NCI-H345 (cell line): ENCODE results near the gene ARL2BP.

Experiments
- DNase-seq: peaks from one replicate; lab custom pipeline; 2025; lab: John Stamatoyannopoulos, UW

ARL2BP gene

GRCh38 chr16:57235128-57236021 lies 9.7 kb upstream of the ARL2BP start:
- DNase-seq, result peak; percentile 81

DNA sequence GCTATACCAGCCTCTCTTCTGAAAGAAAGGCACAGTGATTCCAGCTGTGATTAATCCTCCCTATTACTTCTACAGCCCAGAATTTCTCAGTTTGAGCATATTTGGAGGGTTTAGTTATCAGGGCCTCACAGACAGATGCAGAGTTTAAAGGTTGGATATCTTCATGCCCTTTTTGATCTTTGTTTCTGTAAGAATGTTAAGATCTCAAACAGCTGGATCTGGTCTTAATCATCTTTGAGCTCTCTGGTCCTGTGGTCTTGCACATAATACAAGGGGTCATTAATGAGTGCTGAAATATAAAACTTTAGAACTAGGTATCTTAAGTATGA lies 9.1 kb upstream of the ARL2BP start:
- DNase-seq, result no peak

DNA sequence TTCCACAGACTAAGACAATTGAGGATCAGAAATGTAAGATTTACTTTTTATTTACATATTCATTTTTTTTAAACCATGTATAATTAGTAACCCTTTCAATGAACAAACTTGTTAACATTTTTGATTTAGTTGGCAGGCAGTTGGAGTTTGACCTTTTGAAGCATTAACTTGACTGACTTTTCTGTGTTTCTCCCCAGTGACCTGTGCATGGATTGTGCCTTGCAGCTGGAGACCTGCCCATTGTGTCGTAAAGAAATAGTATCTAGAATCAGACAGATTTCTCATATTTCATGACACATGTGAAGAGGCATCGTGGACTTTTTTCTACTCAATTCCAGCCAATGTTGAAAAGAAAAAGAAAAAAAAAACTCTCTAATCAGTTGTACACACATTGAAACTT lies 6.4 kb upstream of the ARL2BP start:
- no peak for DNase-seq

GRCh38 chr16:57239107-57239506 lies 6.0 kb upstream of the ARL2BP start:
- no peak for DNase-seq

- no peak for DNase-seq
Measured at GRCh38 chr16:57240851-57241250, 4.2 kb upstream of the ARL2BP start.

- DNase-seq, result no peak
Measured at GRCh38 chr16:57242650-57243049, 2.4 kb upstream of the ARL2BP start.

- DNase-seq, result no peak
Measured at GRCh38 chr16:57244463-57244766, 644 bp upstream of the ARL2BP start.

- peak; percentile 19 for DNase-seq
Measured at GRCh38 chr16:57245472-57246113, 534 bp downstream of the ARL2BP start.

- no peak for DNase-seq
Measured at GRCh38 chr16:57251352-57251751, 6.3 kb downstream of the ARL2BP start.

DNA sequence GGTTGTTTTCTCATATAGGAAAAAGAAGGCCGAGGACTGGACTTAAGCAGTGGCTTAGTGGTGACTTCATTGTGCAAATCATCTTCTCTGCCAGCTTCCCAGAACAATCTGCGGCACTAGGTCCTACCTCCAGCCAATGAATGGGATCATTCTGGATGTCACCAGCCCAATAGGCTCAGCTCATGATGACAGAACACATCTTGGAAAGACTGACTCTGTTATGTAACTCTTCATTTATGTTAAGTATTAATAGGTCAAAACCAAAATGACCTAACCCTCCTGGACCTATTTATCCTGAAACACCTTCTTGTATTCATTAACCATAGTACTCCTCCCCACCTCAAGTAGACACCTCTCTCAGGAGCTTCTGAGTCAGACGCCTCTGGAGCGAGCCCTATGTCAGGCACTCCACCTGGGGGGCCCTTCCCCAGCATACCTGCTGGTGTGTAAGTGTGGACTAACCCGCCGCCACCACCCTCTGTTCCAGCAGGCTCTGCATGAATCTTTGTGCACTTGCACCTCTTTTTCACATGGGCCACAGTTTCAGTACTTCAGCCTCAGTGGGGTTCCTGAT lies 7.2 kb downstream of the ARL2BP start:
- no peak for DNase-seq

- no peak for DNase-seq
Measured at GRCh38 chr16:57253466-57253865, 8.4 kb downstream of the ARL2BP start.

DNA sequence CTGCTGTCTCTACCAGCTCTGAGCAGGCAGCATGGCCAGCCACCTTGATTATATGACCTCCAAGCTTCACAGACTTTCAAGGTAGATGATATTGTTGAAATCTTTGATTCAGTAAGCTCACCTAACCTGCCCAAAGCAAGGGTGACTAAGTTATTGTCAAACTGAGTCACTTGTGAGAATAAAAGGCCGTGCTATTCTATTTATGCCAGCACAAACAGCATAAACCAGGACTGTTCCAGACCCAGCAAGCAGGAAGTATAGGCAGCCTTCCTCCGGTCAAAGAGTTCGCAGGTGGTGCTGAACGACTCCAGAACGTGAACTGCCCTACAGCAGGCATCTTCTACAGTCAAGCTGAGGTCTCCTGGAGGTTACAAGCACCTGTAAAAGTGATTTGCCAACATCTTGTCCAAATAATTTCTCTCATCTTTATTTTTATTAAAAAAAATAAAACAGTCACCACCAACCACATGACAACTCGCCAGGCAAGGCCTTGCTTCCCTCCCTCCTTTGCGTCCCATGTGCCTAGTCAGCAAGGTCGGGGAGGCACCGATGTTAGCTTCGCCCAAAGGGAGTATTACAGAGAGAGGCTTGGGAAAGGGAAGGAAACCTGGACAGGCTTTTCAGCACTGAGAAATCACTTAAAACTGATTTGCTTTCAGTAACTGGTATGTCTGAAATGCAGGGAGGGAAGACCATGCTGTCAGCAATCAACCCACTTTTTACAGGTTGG lies 10.8 kb downstream of the ARL2BP start:
- DNase-seq, result no peak

- DNase-seq, result no peak
Measured at GRCh38 chr16:57256601-57257395, 11.7 kb downstream of the ARL2BP start.

DNA sequence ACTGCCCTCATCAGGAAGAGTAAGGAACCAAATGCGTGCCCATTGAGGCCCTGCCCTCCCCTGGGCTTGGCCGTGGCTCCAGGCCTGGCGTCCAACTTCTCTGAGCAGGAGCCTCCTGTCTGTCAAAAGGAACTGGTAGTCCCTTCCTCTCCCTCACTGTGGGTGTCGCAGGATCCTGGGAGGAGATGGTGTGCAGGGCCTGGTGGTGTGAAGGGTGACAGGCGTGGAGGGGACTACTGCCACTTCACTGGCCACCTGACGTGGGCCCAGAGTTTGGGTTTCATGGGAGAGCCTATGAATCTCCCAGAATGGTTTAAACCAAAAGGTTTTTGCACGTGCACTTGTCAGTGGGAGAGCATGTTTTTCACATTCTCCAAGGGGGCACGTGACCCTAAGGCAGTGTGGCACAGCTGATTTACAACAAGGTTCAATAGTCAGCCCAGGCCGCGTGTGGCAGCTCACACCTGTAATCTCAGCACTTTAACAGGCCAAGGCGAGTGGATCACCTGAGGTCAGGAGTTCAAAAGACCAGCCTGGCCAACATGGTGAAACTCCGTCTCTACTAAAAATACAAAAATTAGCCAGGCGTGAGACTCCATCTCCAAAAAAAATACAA lies 12.5 kb downstream of the ARL2BP start:
- DNase-seq, result no peak

DNA sequence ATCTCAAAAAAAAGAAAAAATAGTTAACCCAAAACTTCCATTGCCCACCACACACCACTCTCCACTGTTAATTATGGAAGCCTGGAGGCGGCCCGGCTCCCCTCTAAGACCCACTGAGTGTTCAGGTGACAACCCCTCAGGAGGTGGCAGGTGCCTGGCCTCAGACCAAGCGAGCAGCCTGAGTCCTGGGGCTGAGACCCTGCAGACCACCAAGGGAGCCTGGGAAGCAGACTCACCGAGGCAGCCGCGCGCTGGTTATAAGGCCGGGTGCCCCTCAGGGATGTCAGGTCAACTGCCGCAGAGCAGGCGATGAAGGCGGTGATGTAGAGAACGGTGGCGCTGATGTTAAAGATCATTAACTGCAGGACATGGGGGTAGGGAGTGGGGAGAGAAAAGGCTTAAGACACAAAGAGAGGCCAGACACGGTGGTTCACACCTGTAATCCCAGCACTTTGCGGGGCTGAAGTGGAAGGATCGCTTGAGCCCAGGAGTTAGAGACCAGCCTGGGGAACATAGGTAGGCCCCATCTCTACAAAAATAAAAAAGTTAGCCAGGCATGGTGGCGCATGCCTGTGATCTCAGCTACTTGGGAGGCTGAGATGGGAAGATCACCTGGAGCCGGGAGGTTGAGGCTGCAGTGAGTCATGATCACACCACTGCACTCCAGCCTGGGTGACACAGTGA lies 13.3 kb downstream of the ARL2BP start:
- no peak for DNase-seq

GRCh38 chr16:57258910-57259475 lies 13.9 kb downstream of the ARL2BP start:
- DNase-seq, result no peak

GRCh38 chr16:57260294-57260929 lies 15.4 kb downstream of the ARL2BP start:
- DNase-seq, result no peak

- DNase-seq, result no peak
Measured at GRCh38 chr16:57261806-57262205, 16.7 kb downstream of the ARL2BP start.

- no peak for DNase-seq
Measured at GRCh38 chr16:57262841-57263540, 17.9 kb downstream of the ARL2BP start.
